Activated CD8-positive, alpha-beta memory T cell treated with anti-CD3 and anti-CD28 coated beads for 24 hours (primary cell): ENCODE results near the gene IGFLR1.
A peak's percentile ranks its signal among the peaks of the same experiment; 100 is the strongest.

ENCODE experiments used
- DNase-seq: peaks from one replicate; pipeline ENCODE4 v3.0.0-alpha.2; 2020

Gene IGFLR1

DNA sequence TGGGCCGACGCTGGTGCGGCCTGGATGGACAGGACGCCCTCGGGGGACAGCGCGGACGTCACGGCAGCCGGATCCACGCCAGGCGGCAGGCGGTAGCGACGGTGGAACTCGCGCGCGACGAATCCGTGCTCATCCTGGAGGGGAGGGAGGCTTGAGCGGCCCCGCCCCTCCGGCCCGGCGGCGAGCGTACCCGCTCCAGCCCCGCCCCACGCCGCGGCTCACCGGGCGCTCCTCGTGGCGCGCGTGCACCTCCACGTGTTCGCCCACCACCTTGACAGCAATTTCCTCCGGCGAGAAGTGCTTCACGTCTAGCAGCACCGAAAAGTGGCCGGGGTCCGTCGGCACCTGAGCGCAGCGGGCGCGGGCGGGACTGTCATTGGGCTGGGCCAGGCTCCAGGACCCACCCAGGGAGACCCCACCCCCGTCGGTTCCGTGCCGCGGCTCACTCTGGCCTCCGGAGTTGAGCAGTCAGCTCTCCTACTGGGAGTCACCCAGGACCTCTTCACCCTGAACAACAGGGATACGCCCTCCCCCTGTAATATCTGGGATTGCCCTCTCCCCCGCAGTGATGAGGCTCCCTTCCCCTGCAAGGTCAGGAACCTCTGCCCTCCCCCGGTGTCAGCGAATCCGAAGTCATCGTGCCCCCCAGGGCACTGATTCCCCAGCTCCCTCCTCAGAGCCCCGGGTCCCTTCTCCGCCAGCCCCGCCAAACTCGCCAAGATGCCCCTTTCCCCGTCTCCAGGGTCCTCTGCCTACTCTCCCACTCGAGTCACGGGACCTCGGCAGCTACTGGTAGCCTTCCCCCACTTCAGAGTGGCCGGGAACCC, 13.5 kb upstream of the IGFLR1 start:
- peak; percentile 77 for DNase-seq

DNA sequence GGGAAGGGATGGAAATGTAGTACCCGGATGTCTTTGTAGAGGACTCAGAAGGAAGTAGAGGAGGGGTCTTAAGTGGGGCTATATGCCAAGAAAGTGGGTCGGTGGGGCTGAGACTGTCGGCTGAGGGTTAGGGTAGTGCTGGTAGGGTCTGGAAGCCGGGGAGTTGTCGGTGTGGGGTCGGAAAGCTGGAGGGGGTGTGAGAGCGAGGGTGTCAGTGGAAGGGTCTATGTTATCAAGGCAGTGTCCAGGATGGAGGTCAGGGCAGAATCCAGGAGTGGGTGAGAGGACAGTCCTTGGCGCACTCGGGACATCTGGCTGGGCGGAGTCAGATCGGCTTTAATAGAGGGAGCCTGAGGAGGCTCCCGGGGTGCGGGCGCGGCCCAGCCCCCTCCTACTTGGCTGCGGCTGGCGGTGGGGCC, 12.9 kb upstream of the IGFLR1 start:
- no peak for DNase-seq

DNA sequence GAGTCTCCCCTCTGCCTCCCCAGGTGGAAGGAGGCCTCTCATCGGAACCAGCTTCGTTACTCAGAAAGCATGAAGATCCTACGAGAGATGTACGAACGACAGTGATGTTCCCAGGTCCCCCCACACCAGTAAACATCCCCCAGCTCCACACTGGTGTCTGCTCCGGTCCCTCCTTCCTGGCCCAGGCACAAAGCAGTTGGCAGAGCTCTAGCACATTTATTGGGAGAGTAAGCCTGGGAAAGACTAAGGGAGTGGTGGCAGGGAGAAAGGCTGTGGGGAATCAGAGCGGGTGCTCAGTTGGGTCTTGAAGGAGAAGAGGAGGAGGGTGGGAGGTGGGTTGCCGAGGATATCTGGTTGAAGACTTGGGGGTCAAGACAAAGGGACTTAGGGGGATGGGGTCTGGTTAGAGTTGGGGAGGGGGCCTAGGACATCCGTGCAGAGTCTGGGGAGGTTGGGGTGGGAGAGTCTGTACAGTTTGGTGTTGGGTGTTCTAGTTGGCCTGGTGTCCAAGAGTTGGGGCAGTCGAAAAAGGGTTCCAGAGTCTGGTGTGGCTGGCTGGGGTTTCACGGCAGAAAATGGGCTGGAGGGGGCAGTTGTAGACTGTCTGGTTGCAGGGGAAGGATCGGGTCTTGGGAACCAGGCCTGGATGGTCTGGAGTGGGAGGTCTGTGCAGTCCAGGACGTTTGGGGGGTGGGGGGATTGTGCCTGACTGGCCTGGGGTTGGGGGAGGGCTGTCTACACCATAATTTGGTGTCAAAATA, 12.3 kb upstream of the IGFLR1 start:
- DNase-seq: no peak

DNA sequence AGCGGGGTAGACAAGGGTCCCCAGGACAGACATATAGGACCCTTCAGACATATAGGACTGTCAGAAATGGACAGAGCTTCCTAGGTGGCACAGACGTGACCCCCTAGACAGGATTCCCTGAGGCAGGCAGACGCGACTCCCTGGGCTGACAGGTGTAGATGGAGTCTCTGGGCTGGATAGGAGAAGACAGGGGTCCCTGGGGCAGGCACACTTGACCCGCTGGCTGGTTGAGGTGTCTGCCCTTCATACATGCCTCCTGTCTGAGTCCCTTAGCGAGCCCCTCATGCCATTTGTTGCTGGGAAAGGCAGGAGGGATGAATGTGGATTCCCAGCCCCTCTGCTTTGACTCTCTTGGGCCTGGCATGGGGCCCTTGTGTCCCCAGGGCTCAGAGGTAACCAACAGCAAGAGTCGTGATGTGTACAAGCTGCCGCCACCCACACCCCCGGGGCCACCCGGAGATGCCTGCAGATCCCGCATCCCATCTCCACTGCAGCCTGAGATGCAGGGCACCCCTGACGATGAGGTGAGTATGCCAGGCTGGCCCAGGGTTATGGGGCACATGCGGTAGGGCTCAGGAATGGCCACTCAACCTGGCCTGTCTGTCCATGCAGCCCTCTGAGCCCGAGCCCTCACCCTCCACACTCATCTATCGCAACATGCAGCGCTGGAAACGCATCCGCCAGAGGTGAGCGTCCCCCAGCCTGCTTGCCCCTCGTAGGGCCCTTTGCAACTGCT, 11.6 kb upstream of the IGFLR1 start:
- DNase-seq: no peak

DNA sequence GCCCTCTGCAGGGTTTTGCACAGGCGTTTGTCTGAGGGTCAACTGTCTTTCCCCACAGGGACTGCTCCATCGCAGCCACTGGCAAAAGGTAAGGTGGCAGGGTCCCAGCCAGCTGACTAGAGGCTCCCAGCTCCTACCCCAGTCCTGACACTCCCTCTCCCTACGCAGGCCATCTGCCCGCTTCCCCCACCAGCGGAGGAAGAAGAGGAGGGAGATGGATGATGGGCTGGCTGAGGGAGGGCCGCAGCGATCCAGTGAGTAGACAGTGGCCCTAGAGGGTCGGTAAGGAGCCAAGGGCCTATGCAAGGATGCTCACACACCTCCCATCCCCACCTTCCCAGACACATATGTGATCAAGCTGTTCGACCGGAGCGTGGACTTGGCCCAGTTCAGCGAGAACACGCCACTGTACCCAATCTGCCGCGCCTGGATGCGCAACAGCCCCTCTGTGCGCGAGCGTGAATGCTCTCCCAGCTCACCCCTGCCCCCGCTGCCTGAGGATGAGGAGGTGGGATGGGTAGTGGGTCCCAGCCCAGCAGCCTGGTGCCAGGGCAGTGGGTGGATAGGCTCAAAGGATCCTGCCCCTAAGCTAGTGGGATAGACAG, 10.6 kb upstream of the IGFLR1 start:
- no peak for DNase-seq

DNA sequence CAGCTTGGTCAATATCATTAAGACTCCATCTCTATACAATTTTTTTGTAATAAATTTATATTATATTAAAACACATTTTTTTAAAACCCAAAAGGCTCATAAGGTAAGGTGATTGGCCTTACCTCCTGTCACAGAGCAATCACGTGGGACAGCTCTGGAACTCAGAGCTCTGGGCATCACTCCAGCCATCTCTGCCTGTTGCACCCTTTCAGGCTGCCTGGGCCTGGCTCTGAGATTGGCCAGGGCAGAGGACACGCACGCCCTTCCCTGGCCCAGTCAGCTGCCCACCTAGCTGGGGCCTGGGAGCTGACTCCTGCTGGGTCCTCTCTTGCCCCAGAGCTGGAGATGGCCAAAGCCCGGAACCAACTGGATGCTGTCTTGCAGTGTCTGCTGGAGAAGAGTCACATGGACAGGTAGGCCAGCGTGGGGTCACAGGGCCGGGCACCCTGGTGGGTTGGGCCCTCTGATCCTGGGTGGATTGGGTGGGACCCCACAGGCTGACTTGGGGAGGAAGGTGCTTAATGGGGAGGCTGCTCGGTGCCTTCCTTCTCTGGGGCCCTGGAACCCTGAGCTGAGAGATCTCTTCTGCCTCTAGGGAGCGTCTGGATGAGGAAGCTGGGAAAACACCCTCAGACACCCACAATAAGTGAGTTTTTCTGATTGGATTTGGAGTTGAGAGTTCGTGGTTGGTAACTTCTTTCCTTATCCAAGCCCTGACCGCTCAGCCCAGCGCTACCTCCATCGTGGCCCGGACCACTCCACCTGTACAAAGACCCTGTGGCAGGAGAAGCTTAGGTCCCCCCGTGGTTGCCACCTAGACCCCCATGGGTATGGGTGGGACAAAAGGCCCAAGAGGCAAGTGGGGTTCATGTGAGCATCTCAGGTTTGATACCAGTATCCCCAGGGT, 9.8 kb upstream of the IGFLR1 start:
- no peak for DNase-seq

DNA sequence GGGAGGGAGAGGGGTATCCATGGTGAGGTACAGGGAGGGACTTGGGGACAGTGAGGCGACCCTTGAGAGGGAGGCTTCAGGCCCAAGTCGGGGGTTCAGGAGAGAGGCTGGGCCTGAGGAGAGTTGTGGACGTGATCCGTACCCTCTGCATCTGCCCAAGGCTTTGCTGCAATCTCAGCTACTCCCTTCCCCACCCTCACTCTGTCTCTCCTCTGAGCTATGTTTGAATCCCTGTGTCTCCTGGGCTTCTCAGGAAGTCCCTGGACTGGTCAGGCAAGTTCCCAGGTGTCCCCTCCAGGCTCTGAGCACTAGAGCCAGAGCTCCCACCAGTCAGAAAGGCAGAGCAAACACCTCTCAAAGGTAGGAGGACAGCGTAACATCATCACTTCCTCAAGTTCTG, 7.9 kb upstream of the IGFLR1 start:
- no peak for DNase-seq

DNA sequence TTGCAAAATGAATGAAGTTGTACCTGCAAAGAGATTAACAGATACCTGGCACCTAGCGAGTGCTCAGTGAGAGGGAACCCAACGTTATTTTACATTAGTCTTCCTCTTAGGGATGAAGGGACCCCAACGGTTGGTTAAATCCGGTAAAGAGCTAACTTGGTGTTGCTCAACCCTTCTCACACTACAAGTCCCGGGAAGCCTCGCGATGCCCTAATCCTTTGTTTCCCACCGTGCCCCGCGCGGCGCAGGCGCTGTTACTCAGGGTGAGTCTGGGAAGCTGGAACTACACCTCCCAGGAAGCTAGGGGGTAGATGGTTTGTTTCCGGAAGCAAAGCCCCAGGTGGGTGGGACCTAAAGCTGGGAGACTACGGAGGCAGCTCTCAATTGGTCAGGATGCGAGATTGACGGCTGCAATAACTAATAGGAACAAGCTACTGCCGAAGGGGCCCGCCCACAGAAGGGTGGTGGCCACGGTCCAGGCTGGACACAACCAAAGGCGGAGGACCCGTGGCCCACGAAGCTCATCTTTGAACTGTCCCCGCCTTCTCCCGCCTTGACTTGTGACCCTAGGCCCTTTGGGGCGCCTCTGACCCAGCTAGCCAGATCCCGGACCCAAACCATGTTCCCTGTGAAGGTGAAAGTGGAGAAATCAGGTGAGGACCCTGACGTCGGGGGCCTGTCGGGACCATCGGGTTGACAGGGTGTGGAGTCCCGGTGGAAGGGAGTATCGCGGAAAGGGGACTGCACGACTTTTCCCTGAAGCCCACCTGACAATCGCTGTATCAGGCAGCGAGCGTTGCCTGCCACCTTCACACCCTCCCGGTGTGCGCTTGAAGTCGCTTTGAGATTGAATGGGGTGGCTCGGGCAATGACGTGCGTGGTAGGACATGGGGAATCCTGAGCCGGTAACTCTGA, 6.1 kb upstream of the IGFLR1 start, which contains the start of gene LIN37:
Gene LIN37, plus strand, starts transcription at position 471 of the 915 bp plus-strand sequence. Its CDS starts 149 bp downstream, at position 620.
- DNase-seq: peak; percentile 98

DNA sequence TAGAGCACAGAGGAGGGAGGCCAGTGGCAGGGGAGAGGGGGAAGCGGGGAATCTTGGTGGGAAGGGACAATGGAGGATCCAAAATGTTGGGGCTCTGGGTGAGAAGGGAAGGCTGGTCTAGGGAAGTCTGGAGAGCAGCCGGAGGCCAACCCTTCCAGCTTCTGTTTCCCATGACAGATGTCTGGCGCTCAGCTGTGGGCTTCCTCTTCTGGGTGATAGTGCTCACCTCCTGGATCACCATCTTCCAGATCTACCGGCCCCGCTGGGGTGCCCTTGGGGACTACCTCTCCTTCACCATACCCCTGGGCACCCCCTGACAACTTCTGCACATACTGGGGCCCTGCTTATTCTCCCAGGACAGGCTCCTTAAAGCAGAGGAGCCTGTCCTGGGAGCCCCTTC, 4.3 kb upstream of the IGFLR1 start:
- no peak for DNase-seq

DNA sequence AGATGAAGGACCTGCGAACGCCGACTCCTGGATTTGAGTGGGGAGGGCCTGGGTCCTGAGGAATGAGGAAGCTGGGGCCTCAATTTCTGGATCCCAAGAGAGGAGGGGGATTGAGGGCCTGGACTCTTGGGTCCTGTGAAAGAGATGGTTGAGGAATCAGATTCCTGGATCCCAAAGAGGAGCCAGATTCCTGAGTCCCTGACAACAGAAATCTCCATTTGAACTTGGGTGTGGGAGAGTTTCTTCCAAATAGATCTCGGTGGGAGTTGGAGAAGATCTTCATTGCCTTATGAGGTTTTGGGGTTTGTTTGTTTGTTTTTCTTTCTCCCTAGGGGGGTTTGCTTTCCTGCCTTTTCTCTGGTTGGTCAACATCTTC, 3.8 kb upstream of the IGFLR1 start:
- no peak for DNase-seq

DNA sequence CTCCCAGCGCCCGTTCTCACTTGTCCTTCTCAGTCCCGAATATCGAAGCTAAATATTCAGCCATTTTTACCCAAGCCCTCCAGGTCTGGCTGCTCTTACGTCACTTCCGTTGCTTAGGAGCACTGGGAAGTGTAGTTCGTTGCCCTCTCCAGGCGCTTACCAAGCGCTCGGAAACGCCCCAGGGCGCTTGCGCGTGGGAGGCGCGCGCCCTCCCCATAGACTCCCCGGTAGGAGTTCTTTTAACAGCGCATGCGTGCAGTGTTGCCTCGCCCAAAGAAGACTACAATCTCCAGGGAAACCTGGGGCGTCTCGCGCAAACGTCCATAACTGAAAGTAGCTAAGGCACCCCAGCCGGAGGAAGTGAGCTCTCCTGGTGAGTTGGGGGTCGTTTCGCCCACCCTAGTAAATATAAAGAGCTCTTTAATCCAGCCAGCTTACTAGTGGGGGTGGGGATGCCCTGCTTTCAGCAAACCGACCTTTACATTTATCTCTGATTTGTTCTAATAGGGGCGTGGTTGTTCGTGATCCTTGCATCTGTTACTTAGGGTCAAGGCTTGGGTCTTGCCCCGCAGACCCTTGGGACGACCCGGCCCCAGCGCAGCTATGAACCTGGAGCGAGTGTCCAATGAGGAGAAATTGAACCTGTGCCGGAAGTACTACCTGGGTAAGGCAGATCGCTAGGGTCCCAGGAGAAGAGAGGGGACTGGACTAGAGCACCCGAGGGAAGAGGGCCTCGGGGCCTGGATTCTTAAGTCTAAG, 3.3 kb upstream of the IGFLR1 start, which contains the start of the genes PSENEN and U2AF1L4:
Gene PSENEN, plus strand, starts transcription at position 324 of the 759 bp plus-strand sequence. Its CDS starts 280 bp downstream, at position 604.
Gene U2AF1L4, minus strand, starts transcription at position 91 of the 759 bp plus-strand sequence. Its CDS starts 27 bp downstream, at position 64.
- DNase-seq: peak; percentile 94

DNA sequence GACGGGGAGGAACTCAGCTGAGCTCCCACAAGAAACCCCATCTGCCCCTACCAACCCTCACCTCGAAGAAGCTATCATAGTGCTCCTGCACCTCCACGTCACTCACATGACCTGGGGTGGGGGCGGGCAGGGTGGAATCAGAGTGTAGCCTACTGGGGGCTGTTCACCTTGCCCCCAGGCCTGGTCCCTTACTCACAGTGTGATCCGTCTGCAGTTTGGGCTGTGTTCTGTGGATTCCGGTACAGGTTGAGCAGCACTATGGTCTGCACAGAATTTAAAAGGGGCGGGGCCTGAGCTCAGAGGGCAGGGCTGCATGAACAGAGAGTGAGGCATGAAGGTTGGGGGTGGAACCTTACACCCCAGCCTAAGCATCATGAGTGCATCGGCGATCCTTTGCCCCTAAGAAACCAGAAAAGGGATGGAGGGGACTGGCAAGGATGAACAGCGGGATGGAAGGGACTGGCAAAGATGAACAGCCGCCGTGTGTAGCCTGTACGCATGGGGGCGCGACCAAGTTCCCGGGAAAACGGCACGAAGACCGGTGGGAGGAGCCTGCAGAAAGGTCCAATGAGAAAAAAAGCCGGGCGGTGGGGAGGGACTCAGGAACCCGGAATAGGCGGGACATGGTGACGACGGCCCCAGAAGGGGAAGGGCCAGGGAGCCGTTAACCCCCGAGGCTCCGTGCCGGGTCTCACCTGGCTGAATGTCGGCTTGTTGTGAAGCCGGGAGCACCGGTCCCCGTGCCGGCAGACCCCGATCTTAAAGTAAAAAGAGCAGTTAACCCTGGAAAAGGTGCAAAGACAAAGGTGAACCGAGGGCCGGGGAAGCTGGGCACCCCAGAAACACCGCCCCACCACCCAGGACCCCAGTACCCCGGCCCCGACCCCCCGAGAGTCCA, 2.4 kb upstream of the IGFLR1 start:
- DNase-seq: peak; percentile 96

DNA sequence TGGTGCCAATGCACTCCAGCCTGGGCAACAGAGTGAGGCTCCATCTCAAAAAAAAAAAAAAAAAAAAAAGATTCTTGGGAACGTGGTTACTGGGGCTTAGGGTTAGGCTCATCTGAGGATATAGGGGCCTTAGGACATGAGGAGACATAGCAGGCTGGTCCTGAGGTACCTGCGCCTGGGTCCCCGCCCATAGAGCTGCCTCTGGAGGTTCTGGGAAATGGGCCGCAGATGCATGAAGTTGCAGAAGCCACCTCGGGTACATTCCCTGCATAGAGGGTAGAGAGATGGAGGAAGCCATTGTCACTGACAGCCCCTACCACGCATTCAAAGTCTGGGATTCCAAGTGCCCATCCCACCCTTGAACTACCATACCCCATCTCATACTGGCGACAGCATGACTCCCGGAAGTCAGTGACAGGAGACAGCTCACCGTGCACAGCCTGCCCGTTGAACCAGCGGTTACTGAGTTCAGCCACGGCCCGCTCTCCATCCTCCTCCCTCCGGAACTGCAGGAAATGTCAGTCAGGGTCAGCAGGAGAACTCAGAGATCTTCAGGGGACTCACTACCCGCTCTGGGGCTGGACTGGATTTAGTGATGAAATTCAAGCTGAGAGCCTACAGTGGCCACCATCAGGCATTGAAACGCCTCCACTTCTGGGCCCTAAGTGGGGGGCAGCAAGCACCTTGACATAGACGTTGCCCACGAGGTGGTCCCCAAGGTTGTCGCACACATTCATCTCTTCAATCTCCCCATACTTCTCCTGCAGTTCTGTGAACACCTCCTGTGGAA, 1.6 kb upstream of the IGFLR1 start:
- DNase-seq: no peak

DNA sequence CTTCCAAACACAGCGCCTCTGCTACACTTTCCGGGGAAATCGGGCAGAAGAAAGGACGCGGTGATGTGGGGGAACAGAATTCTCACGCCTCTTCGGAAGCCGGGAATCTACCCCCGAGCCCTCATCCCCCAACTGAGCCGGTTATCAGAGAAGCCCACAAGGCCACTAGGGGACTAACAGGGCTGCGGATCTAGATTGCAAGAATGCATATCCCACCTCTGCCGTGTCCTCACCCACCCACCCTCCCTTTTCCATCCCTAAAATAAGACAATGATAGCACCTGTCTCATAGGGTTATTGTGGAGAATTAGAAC, 1.1 kb downstream of the IGFLR1 start:
- no peak for DNase-seq

DNA sequence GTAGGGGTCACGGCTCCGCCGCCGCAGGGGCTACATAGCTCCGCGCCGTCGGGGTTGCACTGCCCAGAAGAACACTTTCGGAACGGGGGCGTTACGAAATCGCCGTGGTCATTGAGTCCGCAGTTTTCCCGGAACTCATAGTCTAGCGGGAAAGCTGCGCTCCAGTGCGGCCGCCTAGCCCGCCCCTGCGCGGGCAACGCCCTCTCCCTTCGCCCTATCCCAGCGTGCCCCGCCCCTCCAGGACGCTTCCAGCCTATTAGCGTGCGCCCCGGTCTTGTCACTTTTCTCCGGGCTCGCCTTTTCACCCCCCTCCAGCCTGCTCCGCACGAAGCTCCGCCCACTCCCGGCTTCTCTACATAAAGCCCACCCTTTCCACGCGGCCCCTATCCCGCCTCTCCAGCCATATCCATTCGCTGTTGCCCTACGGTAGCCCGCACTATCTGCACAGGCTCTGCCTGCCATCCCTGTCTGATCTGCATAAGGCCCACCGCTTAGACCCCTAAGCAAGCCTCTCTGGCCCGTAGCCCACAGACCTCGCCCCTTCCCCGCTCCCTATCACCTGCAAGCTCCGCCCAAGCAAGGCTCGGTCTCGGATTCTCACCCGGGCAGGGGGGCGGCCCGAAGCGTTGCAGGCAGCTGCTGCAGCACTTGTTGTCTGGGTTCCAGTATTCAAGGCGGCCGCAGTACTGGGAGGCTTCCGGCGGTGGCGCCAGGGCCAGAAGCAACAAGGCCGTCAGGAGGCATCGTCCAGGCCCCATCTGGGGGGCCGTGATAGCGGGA, 1.6 kb downstream of the IGFLR1 start:
- peak; percentile 96 for DNase-seq

DNA sequence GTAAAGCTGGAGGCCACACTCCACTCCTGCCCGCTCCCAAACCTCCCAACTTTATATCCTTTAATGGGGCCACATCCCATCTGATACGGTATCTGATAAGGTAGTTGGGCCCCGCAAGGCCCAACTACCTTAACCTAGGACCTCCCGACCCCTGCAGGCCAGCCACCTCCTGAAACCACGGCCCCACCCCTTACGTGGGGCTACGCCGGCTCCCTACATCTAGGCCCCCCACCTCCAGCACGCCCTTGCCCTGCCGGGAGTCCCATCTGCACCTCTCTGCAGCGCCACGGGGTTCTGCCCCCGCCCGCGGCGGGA, 2.2 kb downstream of the IGFLR1 start:
- DNase-seq: no peak
